HCT116 (cell line): Measurements from ENCODE around the gene HIGD2A. TPM values are rescaled to one million over a fixed set of nuclear protein-coding genes. Genes with fewer than 3 reads are reported as not detected.

Experiments
- ATAC-seq: fragments of 200-7000 bp; cut with Tn5 transposase; 2 replicates; pipeline ENCODE4 v1.9.1; 2020; ENCODE audit warnings: mild to moderate bottlenecking, moderate library complexity
- BruUV-seq: library from RNA; stranded (reverse); fragments of 400-500 nt; replicated peaks from 2 replicates; lab custom pipeline; 2021; lab: Mats Ljungman, UMichigan
- CTCF ChIA-PET: fragments of 300-600 bp; sonication (Branson Sonifier 250); formaldehyde crosslinking; loops from one replicate; lab custom pipeline; 2021; ENCODE audit warnings: antibody characterized with exemption; lab: Charles Lee
- POLR2A ChIA-PET: fragments of 300-600, 350-600 bp; sonication (Branson Sonifier 250); formaldehyde crosslinking; loops from one replicate; lab custom pipeline; 2021; ENCODE audit warnings: antibody characterized with exemption; lab: Charles Lee
- RAD21 ChIA-PET, 2 experiments: fragments of 300-600 bp; sonication (Branson Sonifier 250); formaldehyde crosslinking; loops; one replicate each; lab custom pipeline; 2023; ENCODE audit warnings: low total read pairs in 2 of 2; ENCODE audit not compliant: uncharacterized antibody in 2 of 2, unreplicated experiment in 2 of 2, low non-redundant PET in 1 of 2; lab: Charles Lee
- DNase-seq: peaks from one replicate; pipeline ENCODE4 v3.0.0-alpha.2; 2010; ENCODE audit warnings: low read depth, low spot score
- H2AFZ ChIP-seq: fragments of 200-600 bp; shearing (Covaris generic), sonication (generic); 2 replicates; pipeline ENCODE4 v1.6.1; 2017; ENCODE audit warnings: low read depth, mixed run types, mixed read lengths, antibody characterized with exemption, low read length; ENCODE audit not compliant: poor library complexity, severe bottlenecking
- H3K27ac ChIP-seq: 2 replicates; pipeline ENCODE4 v1.5.1; 2012; ENCODE audit warnings: low read depth, low read length
- H3K27me3 ChIP-seq: fragments of 200-600 bp; sonication (generic); 2 replicates; pipeline ENCODE4 v1.6.1; 2016; ENCODE audit warnings: mixed run types, low read length, mixed read lengths; ENCODE audit not compliant: insufficient read depth
- H3K36me3 ChIP-seq, 2 experiments: fragments of 200-500 bp in 1 of 2; fragments of 200-600 bp in 1 of 2; sonication (Bioruptor generic) in 1 of 2; sonication (generic) in 1 of 2; 2 replicates each; pipeline versions ENCODE4 v1.5.1 to v1.6.1; 2014 to 2016; ENCODE audit warnings: low read length in 2 of 2, inconsistent platforms in 1 of 2, mixed read lengths in 1 of 2, mixed run types in 1 of 2; ENCODE audit not compliant: insufficient read depth in 2 of 2, control insufficient read depth in 1 of 2
- H3K4me1 ChIP-seq, 2 experiments: fragments of 200-600 bp in 1 of 2; sonication (generic) in 1 of 2; 2 replicates each; pipeline versions ENCODE4 v1.5.1 to v1.6.1; 2012 to 2017; ENCODE audit warnings: low read length in 2 of 2, inconsistent platforms in 1 of 2, mild to moderate bottlenecking in 1 of 2, mixed read lengths in 1 of 2, mixed run types in 1 of 2, moderate library complexity in 1 of 2; ENCODE audit not compliant: insufficient read depth in 2 of 2, control insufficient read depth in 1 of 2
- H3K4me2 ChIP-seq: fragments of 200-600 bp; sonication (generic); 2 replicates; pipeline ENCODE4 v1.6.1; 2017; ENCODE audit warnings: mixed run types, low read length, mixed read lengths
- H3K4me3 ChIP-seq, 2 experiments: fragments of 200-600 bp in 1 of 2; sonication (generic) in 1 of 2; replicated peaks in 1 of 2; 2 replicates each; pipeline ENCODE4 v1.5.1; 2011 to 2016; ENCODE audit warnings: low read length in 2 of 2, control low read depth in 1 of 2, low read depth in 1 of 2, mild to moderate bottlenecking in 1 of 2, mixed read lengths in 1 of 2, mixed run types in 1 of 2
- H3K79me2 ChIP-seq: fragments of 200-600 bp; sonication (generic); 2 replicates; pipeline ENCODE4 v1.6.1; 2017; ENCODE audit warnings: mild to moderate bottlenecking, mixed run types, low read length, moderate library complexity, mixed read lengths; ENCODE audit not compliant: insufficient read depth
- H3K9ac ChIP-seq: fragments of 200-600 bp; sonication (generic); 2 replicates; pipeline ENCODE4 v1.6.1; 2016; ENCODE audit warnings: low read length, mixed read lengths
- H3K9me2 ChIP-seq: fragments of 200-600 bp; sonication (generic), shearing (Covaris generic); 2 replicates; pipeline ENCODE4 v1.6.1; 2017; ENCODE audit warnings: mixed run types, mild to moderate bottlenecking, moderate library complexity; ENCODE audit not compliant: insufficient read depth
- H3K9me3 ChIP-seq, 2 experiments: fragments of 200-500 bp in 1 of 2; fragments of 200-600 bp in 1 of 2; sonication (Bioruptor generic) in 1 of 2; sonication (generic) in 1 of 2; 2 replicates each; pipeline ENCODE4 v1.6.1; 2014 to 2017; ENCODE audit warnings: low read length in 2 of 2, mixed read lengths in 2 of 2, inconsistent platforms in 1 of 2, low read depth in 1 of 2, mild to moderate bottlenecking in 1 of 2, mixed run types in 1 of 2, moderate library complexity in 1 of 2; ENCODE audit not compliant: control insufficient read depth in 1 of 2, insufficient read depth in 1 of 2
- H4K20me1 ChIP-seq: fragments of 200-600 bp; sonication (generic), shearing (Covaris generic); 2 replicates; pipeline ENCODE4 v1.6.1; 2017; ENCODE audit warnings: mixed run types, mild to moderate bottlenecking, moderate library complexity; ENCODE audit not compliant: insufficient read depth
- CBX3 ChIP-seq: IDR thresholded peaks from 2 replicates; pipeline ENCODE4 v1.6.1; 2012; ENCODE audit warnings: low read depth
- ELF1 ChIP-seq: IDR thresholded peaks from 2 replicates; pipeline ENCODE4 v1.6.1; 2012; ENCODE audit warnings: low read depth, borderline replicate concordance
- EZH2 ChIP-seq: fragments of 200-600 bp; sonication (generic); IDR thresholded peaks from 2 replicates; pipeline ENCODE4 v1.6.1; 2017; ENCODE audit warnings: antibody characterized with exemption, mixed run types
- POLR2AphosphoS5 ChIP-seq: IDR thresholded peaks from 2 replicates; pipeline ENCODE4 v1.6.1; 2011; ENCODE audit warnings: mild to moderate bottlenecking, low read depth, low read length, moderate library complexity
- RAD21 ChIP-seq: IDR thresholded peaks from 2 replicates; pipeline ENCODE4 v1.6.1; 2012; ENCODE audit warnings: low read depth, mild to moderate bottlenecking
- REST ChIP-seq: IDR thresholded peaks from 2 replicates; pipeline ENCODE4 v1.6.1; 2012; ENCODE audit warnings: low read depth
- SIN3A ChIP-seq: IDR thresholded peaks from 2 replicates; pipeline ENCODE4 v1.6.1; 2012; ENCODE audit warnings: low read depth
- SP1 ChIP-seq: IDR thresholded peaks from 2 replicates; pipeline ENCODE4 v1.6.1; 2012; ENCODE audit warnings: low read depth
- SRF ChIP-seq: IDR thresholded peaks from 2 replicates; pipeline ENCODE4 v1.6.1; 2012; ENCODE audit warnings: low read depth
- YY1 ChIP-seq: IDR thresholded peaks from 2 replicates; pipeline ENCODE4 v1.6.1; 2011; ENCODE audit warnings: low read length, low read depth, moderate library complexity, mild to moderate bottlenecking; ENCODE audit not compliant: insufficient replicate concordance; ENCODE audit errors: extremely low read depth
- ZFX ChIP-seq: fragments of 450-650 bp; IDR thresholded peaks from 2 replicates; pipeline ENCODE4 v1.6.1; 2017
- intact Hi-C: fragments of 100-400 bp; cut with micrococcal nuclease; formaldehyde crosslinking; loops from 2 replicates; pipeline ENCODE4 v1.10.0; 2022
- total RNA-seq: library from RNA; stranded (reverse); gene quantifications from one replicate; pipeline ENCODE4 v1.2.1, GENCODE V29; 2021; ENCODE audit not compliant: unreplicated experiment

Gene HIGD2A
- total RNA-seq, 1 experiment from 2014 or later, result 130 TPM

- H3K36me3 ChIP-seq, result peaks cover 28 to 54% of the 10 kb centered on the region in 2 experiments; a peak in 3 of 4 replicates
- ChIA-PET CTCF (no interaction called here), POLR2A (interaction anchor here (1.0 kb wide), 1 partner anchor 28 kb away, joined by 3 read pairs; the partner anchor contains the start of gene CLTB), RAD21 (no interaction called here)
- H4K20me1 ChIP-seq, result peaks cover 13% of the 10 kb centered on the region; the same call in 1 of the 2 replicates
- H3K27ac ChIP-seq, result peak overlapping the region; percentile 94
- no peak overlapping the region for H2AFZ ChIP-seq
- DNase-seq, result no peak
- H3K27me3 ChIP-seq, result no peaks in the 10 kb centered on the region
- peak overlapping the region; percentile 78 to 99 for H3K4me3 ChIP-seq
- H3K4me2 ChIP-seq, result peak overlapping the region; percentile 86
- H3K9me2 ChIP-seq, result no peaks in the 10 kb centered on the region
- H3K79me2 ChIP-seq, result peaks cover 64% of the 10 kb centered on the region
- no peaks in the 10 kb centered on the region for H3K9me3 ChIP-seq
- H3K4me1 ChIP-seq, result peaks cover 11 to 22% of the 10 kb centered on the region in 2 experiments; a peak in 3 of 4 replicates
- peak overlapping the region; percentile 93 for H3K9ac ChIP-seq
- TF ChIP-seq SP1 (no peak), RAD21 (no peak), ZFX (peak; percentile 63)
- intact Hi-C loops, result loop anchor here (1.0 to 2.0 kb wide), 2 partner anchors 27 to 149 kb away; partner anchors contain the start of genes KIAA1191 and RNF44
- peak; percentile 12 for ATAC-seq
- BruUV-seq, result TSS peak; percentile 52
Measured at GRCh38 chr5:176388003-176388443, 528 bp upstream of the HIGD2A start.

- ChIA-PET POLR2A (no interaction called here), CTCF (interaction anchor here (0.7 kb wide), 1 partner anchor 982 kb away, joined by 4 read pairs; no protein-coding TSS in a partner anchor), RAD21 (no interaction called here)
- Histone ChIP-seq H3K4me3 (peak overlapping the region; percentile 78 to 99), H3K79me2 (peaks cover 59% of the 10 kb centered on the region), H3K9me2 (no peaks in the 10 kb centered on the region), H2AFZ (no peak overlapping the region), H3K4me2 (peak overlapping the region; percentile 86), H3K27me3 (no peaks in the 10 kb centered on the region), H3K36me3 (peaks cover 20 to 40% of the 10 kb centered on the region in 2 experiments; a peak in 3 of 4 replicates), H4K20me1 (peaks cover 13% of the 10 kb centered on the region; the same call in 1 of the 2 replicates), H3K9ac (peak overlapping the region; percentile 93), H3K27ac (peak overlapping the region; percentile 94), H3K9me3 (no peaks in the 10 kb centered on the region), H3K4me1 (peaks cover 11 to 22% of the 10 kb centered on the region in 2 experiments; a peak in 3 of 4 replicates)
- DNase-seq, result no peak
- peak; percentile 53 for ATAC-seq
- TSS peak; percentile 97 for BruUV-seq
- intact Hi-C loops, result loop anchor here (2.0 kb wide), 1 partner anchor 147 kb away; the partner anchor contains the start of gene RNF44
- TF ChIP-seq YY1 (peak; percentile 63), POLR2AphosphoS5 (peak; percentile 79), SP1 (no peak), ZFX (peak; percentile 9; the same call in 1 of the 2 replicates), REST (no peak), ELF1 (no peak), SRF (no peak), EZH2 (no peak), CBX3 (no peak), SIN3A (no peak)
Measured at GRCh38 chr5:176389135-176390123, 878 bp downstream of the HIGD2A start.
